Fibroblast of the aortic adventitia (primary cell): ENCODE data around the gene CWC27. TPM values are rescaled to one million over a fixed set of nuclear protein-coding genes. Genes with fewer than 3 reads are reported as not detected.

Experiments used
- DNase-seq: peaks from one replicate; pipeline ENCODE4 v3.0.0-alpha.2; 2010; ENCODE audit warnings: low read depth
- H3K4me3 ChIP-seq: 2 replicates; pipeline ENCODE4 v1.5.1; 2011; ENCODE audit warnings: low read depth, mild to moderate bottlenecking, control low read depth, low read length, moderate library complexity
- CTCF ChIP-seq: IDR thresholded peaks from 2 replicates; pipeline ENCODE4 v1.5.1; 2011; ENCODE audit warnings: mild to moderate bottlenecking, low read length, control low read depth, inconsistent platforms; ENCODE audit not compliant: insufficient read depth
- total RNA-seq: library from RNA; depleted of rRNA; stranded (reverse); fragments of >200 nt; gene quantifications from 2 replicates; pipeline ENCODE4 v1.2.3, GENCODE V29; 2012; ENCODE audit warnings: low replicate concordance

CWC27 gene
- total RNA-seq, 1 donor = 22.6 TPM

GRCh38 chr5:65015767-65016166, 247.0 kb downstream of the CWC27 start:
- no peak for DNase-seq
- TF ChIP-seq CTCF = no peak
- H3K4me3 ChIP-seq = no peak overlapping the region

GRCh38 chr5:65017636-65018035, 248.9 kb downstream of the CWC27 start:
- no peak overlapping the region for H3K4me3 ChIP-seq
- DNase-seq = peak; percentile 58
- no peak for TF ChIP-seq CTCF

- TF ChIP-seq CTCF = no peak
- DNase-seq = no peak
These were observed 250.0 kb downstream of the CWC27 start for GRCh38 chr5:65018763-65019162.

GRCh38 chr5:65020492-65020891, 251.8 kb downstream of the CWC27 start:
- TF ChIP-seq CTCF = no peak
- peak; percentile 73 for DNase-seq
- H3K4me3 ChIP-seq = no peak overlapping the region

More at GRCh38 chr5:65018763-65019162, 250.0 kb downstream of the CWC27 start:
- H3K4me3 ChIP-seq = no peak overlapping the region

GRCh38 chr5:65021527-65022226, 252.9 kb downstream of the CWC27 start:
- DNase-seq = no peak
- H3K4me3 ChIP-seq = no peak overlapping the region
- TF ChIP-seq CTCF = no peak

- DNase-seq = no peak
- no peak for TF ChIP-seq CTCF
These were observed 254.2 kb downstream of the CWC27 start for GRCh38 chr5:65022932-65023331.

GRCh38 chr5:65024681-65025080, 256.0 kb downstream of the CWC27 start:
- no peak overlapping the region for H3K4me3 ChIP-seq
- DNase-seq = no peak
- TF ChIP-seq CTCF = no peak

More at GRCh38 chr5:65022932-65023331, 254.2 kb downstream of the CWC27 start:
- H3K4me3 ChIP-seq = no peak overlapping the region
